ENCODE data around the gene DUSP16. TPM values are rescaled to one million over a fixed set of nuclear protein-coding genes. Genes with fewer than 3 reads are reported as not detected.
"Not testable (repeated sequence)": the region's sequence is repeated elsewhere in the genome, so short reads cannot be mapped to it uniquely, and the experiment has no call there.

DUSP16 gene
- total RNA-seq, 1 donor from 2014 or later = 13.1 TPM

GRCh38 chr12:12546314-12546772 is 16.3 kb downstream of the DUSP16 start:
- DNase-seq = no peak

- no peak for DNase-seq
Measured at GRCh38 chr12:12543959-12544358, 18.7 kb downstream of the DUSP16 start.

GRCh38 chr12:12542964-12543363 is 19.7 kb downstream of the DUSP16 start:
- DNase-seq = no peak

- no peak for DNase-seq
Measured at GRCh38 chr12:12542286-12542685, 20.4 kb downstream of the DUSP16 start.

- DNase-seq = no peak
Measured at GRCh38 chr12:12541782-12542181, 20.9 kb downstream of the DUSP16 start.

- DNase-seq = no peak
Measured at GRCh38 chr12:12540261-12541013, 22.2 kb downstream of the DUSP16 start.

GRCh38 chr12:12539028-12539810 is 23.4 kb downstream of the DUSP16 start:
- DNase-seq = no peak

- no peak for DNase-seq
Measured at GRCh38 chr12:12538535-12538934, 24.1 kb downstream of the DUSP16 start.

- DNase-seq = no peak
Measured at GRCh38 chr12:12537421-12537820, 25.2 kb downstream of the DUSP16 start.

- no peak for DNase-seq
Measured at GRCh38 chr12:12534975-12535374, 27.7 kb downstream of the DUSP16 start.

- DNase-seq = no peak
Measured at GRCh38 chr12:12534166-12534866, 28.3 kb downstream of the DUSP16 start.

- no peak for DNase-seq
Measured at GRCh38 chr12:12533238-12533829, 29.3 kb downstream of the DUSP16 start.

- no peak for DNase-seq
Measured at GRCh38 chr12:12531194-12531593, 31.5 kb downstream of the DUSP16 start.

- no peak for DNase-seq
Measured at GRCh38 chr12:12529783-12530421, 32.8 kb downstream of the DUSP16 start.

- peak; percentile 62 for DNase-seq
Measured at GRCh38 chr12:12528361-12529270, 34.0 kb downstream of the DUSP16 start.

GRCh38 chr12:12527820-12528296 is 34.8 kb downstream of the DUSP16 start:
- no peak for DNase-seq

- no peak for DNase-seq
Measured at GRCh38 chr12:12524128-12524527, 38.5 kb downstream of the DUSP16 start.

GRCh38 chr12:12523229-12523628 is 39.4 kb downstream of the DUSP16 start:
- DNase-seq = no peak

- not testable (repeated sequence) for DNase-seq
Measured at GRCh38 chr12:12522657-12523056, 40.0 kb downstream of the DUSP16 start.

- no peak for DNase-seq
Measured at GRCh38 chr12:12521888-12522287, 40.8 kb downstream of the DUSP16 start.

- DNase-seq = no peak
Measured at GRCh38 chr12:12521044-12521485, 41.6 kb downstream of the DUSP16 start.

Data from dermis blood vessel endothelial cell (primary cell).